NK-92 treated with Interleukin-12 subunit alpha and Interleukin-12 subunit beta, amount 100 ng/mL, for 24 hours (cell line): ENCODE results near the gene HDAC11.
"Not testable (repeated sequence)": the region's sequence is repeated elsewhere in the genome, so short reads cannot be mapped to it uniquely, and the experiment has no call there.

ENCODE experiments used
- DNase-seq: peaks from one replicate; lab custom pipeline; 2025; lab: John Stamatoyannopoulos, UW

The HDAC11 gene

GRCh38 chr3:13479582-13480339 lies at the start of gene HDAC11:
HDAC11 (plus strand) TSS chr3:13480306; CDS start chr3:13480348, 42 bp downstream.
- peak; percentile 40 for DNase-seq

GRCh38 chr3:13430411-13430875 lies 49.7 kb upstream of the HDAC11 start:
- not testable (repeated sequence) for DNase-seq

GRCh38 chr3:13432093-13432492 lies 48.0 kb upstream of the HDAC11 start:
- no peak for DNase-seq

- DNase-seq: no peak
These were observed 46.2 kb upstream of the HDAC11 start for GRCh38 chr3:13433912-13434311.

GRCh38 chr3:13436213-13436612 lies 43.9 kb upstream of the HDAC11 start:
- not testable (repeated sequence) for DNase-seq

GRCh38 chr3:13440204-13440817 lies 39.8 kb upstream of the HDAC11 start:
- no peak for DNase-seq

- DNase-seq: not testable (repeated sequence)
These were observed 37.2 kb upstream of the HDAC11 start for GRCh38 chr3:13442882-13443281.

- DNase-seq: no peak
These were observed 28.8 kb upstream of the HDAC11 start for GRCh38 chr3:13451301-13451673.

- DNase-seq: no peak
These were observed 27.4 kb upstream of the HDAC11 start for GRCh38 chr3:13452490-13453335.

GRCh38 chr3:13455644-13456043 lies 24.5 kb upstream of the HDAC11 start:
- no peak for DNase-seq

GRCh38 chr3:13457593-13457992 lies 22.5 kb upstream of the HDAC11 start:
- DNase-seq: no peak

GRCh38 chr3:13459605-13460340 lies 20.3 kb upstream of the HDAC11 start:
- no peak for DNase-seq

GRCh38 chr3:13460341-13460736 lies 19.8 kb upstream of the HDAC11 start:
- DNase-seq: no peak

GRCh38 chr3:13461169-13462124 lies 18.7 kb upstream of the HDAC11 start:
- DNase-seq: peak; percentile 33

- DNase-seq: no peak
These were observed 17.9 kb upstream of the HDAC11 start for GRCh38 chr3:13462125-13462629.

- no peak for DNase-seq
These were observed 17.3 kb upstream of the HDAC11 start for GRCh38 chr3:13462822-13463221.

GRCh38 chr3:13463618-13464400 lies 16.3 kb upstream of the HDAC11 start:
- DNase-seq: no peak

- DNase-seq: no peak
These were observed 14.8 kb upstream of the HDAC11 start for GRCh38 chr3:13465236-13465873.

- DNase-seq: no peak
These were observed 13.3 kb upstream of the HDAC11 start for GRCh38 chr3:13466781-13467180.
